GM21526 (cell line): Measurements from ENCODE around the gene ERCC4.

Experiments
- ATAC-seq: cut with Tn5 transposase; IDR thresholded peaks from one replicate; pipeline ENCODE4 v1.9.1; 2021; ENCODE audit warnings: moderate library complexity; ENCODE audit not compliant: unreplicated experiment, low FRiP score

Gene ERCC4

GRCh38 chr16:13988038-13988437 lies 68.1 kb downstream of the ERCC4 start:
- no peak for ATAC-seq

- ATAC-seq: no peak
Measured at GRCh38 chr16:13992322-13992721, 72.4 kb downstream of the ERCC4 start.

- ATAC-seq: no peak
Measured at GRCh38 chr16:13992976-13993375, 73.0 kb downstream of the ERCC4 start.

- ATAC-seq: no peak
Measured at GRCh38 chr16:13994239-13995106, 74.5 kb downstream of the ERCC4 start.

DNA sequence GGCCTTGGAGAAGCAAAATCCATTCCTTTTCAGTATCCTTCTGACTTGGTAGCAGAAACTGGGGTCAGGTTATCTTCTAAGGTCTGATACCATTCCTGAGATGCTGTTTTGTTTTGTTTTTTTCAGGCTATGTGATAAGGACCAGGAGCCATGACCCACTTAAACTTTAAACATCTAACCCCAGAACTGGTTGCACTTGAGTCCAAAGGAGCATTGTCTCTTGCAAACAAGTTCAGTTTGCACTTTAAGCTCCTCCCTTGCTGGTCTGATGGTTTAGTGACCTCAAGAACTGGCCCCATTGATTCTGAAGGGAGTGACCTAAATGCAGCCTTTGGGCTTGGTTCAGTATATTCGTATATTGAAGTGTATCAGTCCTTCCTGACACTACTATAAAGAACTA lies 75.2 kb downstream of the ERCC4 start:
- no peak for ATAC-seq

GRCh38 chr16:13996778-13997288 lies 76.9 kb downstream of the ERCC4 start:
- no peak for ATAC-seq

GRCh38 chr16:13997526-13997925 lies 77.6 kb downstream of the ERCC4 start:
- ATAC-seq: no peak

- ATAC-seq: peak; percentile 70
Measured at GRCh38 chr16:13997933-13998332, 78.0 kb downstream of the ERCC4 start.

- ATAC-seq: no peak
Measured at GRCh38 chr16:13999071-13999894, 79.3 kb downstream of the ERCC4 start.

DNA sequence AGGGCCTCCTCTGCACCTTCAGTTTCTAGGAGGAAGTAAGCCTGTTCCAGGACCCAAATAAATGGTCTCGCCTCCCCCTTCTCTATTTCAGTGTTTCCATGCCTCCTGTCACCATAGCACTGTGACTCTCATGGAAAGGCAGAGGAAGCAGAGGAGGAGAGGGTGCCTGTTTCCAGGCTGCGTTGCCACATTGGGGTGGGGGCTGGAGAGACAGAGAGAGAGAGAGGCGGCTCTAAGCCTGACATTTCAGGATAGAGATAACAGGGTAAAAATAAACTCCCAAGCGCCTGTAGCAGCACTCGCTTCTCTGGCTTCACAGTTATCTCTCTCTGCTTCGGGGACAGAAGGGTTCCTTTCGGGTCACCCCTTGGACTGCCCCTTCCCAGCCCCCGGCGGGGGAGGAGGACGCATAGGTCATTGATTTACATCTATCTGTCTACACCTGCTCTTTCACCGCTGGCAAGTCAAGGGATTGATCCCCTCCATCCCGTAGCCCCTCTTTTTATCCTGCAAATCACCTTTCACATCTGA lies 80.0 kb downstream of the ERCC4 start:
- no peak for ATAC-seq

- no peak for ATAC-seq
Measured at GRCh38 chr16:14001521-14001920, 81.6 kb downstream of the ERCC4 start.
